Panc1 (cell line): ENCODE results near the gene TCOF1. TPM values are rescaled to one million over a fixed set of nuclear protein-coding genes. Genes with fewer than 3 reads are reported as not detected.

ENCODE experiments used
- ATAC-seq: fragments of 200-7000 bp; cut with Tn5 transposase; 2 replicates; pipeline ENCODE4 v1.9.1; 2020; ENCODE audit warnings: mild to moderate bottlenecking, moderate library complexity
- BruUV-seq: library from RNA; stranded (reverse); fragments of 400-500 nt; replicated peaks from 2 replicates; lab custom pipeline; 2021; lab: Mats Ljungman, UMichigan
- CTCF ChIA-PET: fragments of 300-600 bp; sonication (Branson Sonifier 250); formaldehyde crosslinking; loops from one replicate; lab custom pipeline; 2022; ENCODE audit warnings: antibody characterized with exemption; lab: Charles Lee
- POLR2A ChIA-PET: fragments of 300-600 bp; sonication (Branson Sonifier 250); formaldehyde crosslinking; loops from one replicate; lab custom pipeline; 2022; ENCODE audit warnings: antibody characterized with exemption; lab: Charles Lee
- DNase-seq: peaks from one replicate; pipeline ENCODE4 v3.0.0-alpha.2; 2010; ENCODE audit warnings: low read depth, low spot score
- H3K27ac ChIP-seq: 2 replicates; pipeline ENCODE4 v1.5.1; 2011; ENCODE audit warnings: mild to moderate bottlenecking, low read length, inconsistent platforms
- H3K27me3 ChIP-seq: fragments of 200-500 bp; sonication (Bioruptor generic); 2 replicates; pipeline ENCODE4 v1.6.0; 2014; ENCODE audit warnings: low read length, inconsistent platforms; ENCODE audit not compliant: control insufficient read depth, insufficient read depth
- H3K36me3 ChIP-seq: fragments of 200-500 bp; sonication (Bioruptor generic); 2 replicates; pipeline ENCODE4 v1.5.1; 2014; ENCODE audit warnings: inconsistent platforms, mild to moderate bottlenecking, low read length, moderate library complexity; ENCODE audit not compliant: control insufficient read depth, insufficient read depth
- H3K4me1 ChIP-seq: 2 replicates; pipeline ENCODE4 v1.5.1; 2011; ENCODE audit warnings: inconsistent platforms, mild to moderate bottlenecking, low read length, moderate library complexity; ENCODE audit not compliant: control insufficient read depth, insufficient read depth
- H3K4me3 ChIP-seq, 2 experiments: 2 replicates each; pipeline ENCODE4 v1.5.1; 2011 to 2012; ENCODE audit warnings: low read depth in 2 of 2, low read length in 2 of 2, mild to moderate bottlenecking in 2 of 2, inconsistent platforms in 1 of 2, moderate library complexity in 1 of 2
- H3K9me3 ChIP-seq: fragments of 200-500 bp; sonication (Bioruptor generic); 2 replicates; pipeline ENCODE4 v1.5.1; 2014; ENCODE audit warnings: low read depth, mild to moderate bottlenecking, inconsistent platforms, low read length, moderate library complexity; ENCODE audit not compliant: control insufficient read depth, insufficient read depth
- POLR2AphosphoS5 ChIP-seq: IDR thresholded peaks from 2 replicates; pipeline ENCODE4 v1.6.1; 2012; ENCODE audit warnings: mild to moderate bottlenecking, low read depth, low read length, moderate library complexity
- SIN3A ChIP-seq: IDR thresholded peaks from 2 replicates; pipeline ENCODE4 v1.6.1; 2012; ENCODE audit warnings: low read depth, mild to moderate bottlenecking, low read length, moderate library complexity, borderline replicate concordance; ENCODE audit not compliant: insufficient read depth
- TCF7L2 ChIP-seq: IDR thresholded peaks from 2 replicates; pipeline ENCODE4 v1.6.1; 2011; ENCODE audit warnings: mild to moderate bottlenecking, low read depth, low read length, inconsistent platforms
- in situ Hi-C: cut with HindIII; loops from 2 replicates; pipeline ENCODE4 v1.10.0; 2016; ENCODE audit warnings: low sequenced_read_pairs, low pct_unique_long_range_greater_than_20kb
- intact Hi-C: fragments of 100-400 bp; cut with micrococcal nuclease; formaldehyde crosslinking; loops from one replicate; pipeline ENCODE4 v1.10.0; 2022; ENCODE audit not compliant: unreplicated experiment
- total RNA-seq: library from RNA; stranded (reverse); gene quantifications from one replicate; pipeline ENCODE4 v1.2.1, GENCODE V29; 2021; ENCODE audit not compliant: unreplicated experiment
- TF ChIP-seq, protein P1 (sequence below), 2 experiments: IDR thresholded peaks; 2 replicates each; pipeline ENCODE4 v1.6.1; 2011 to 2012; ENCODE audit warnings: low read depth in 2 of 2, control low read depth in 1 of 2, low read length in 1 of 2, mild to moderate bottlenecking in 1 of 2, moderate library complexity in 1 of 2; ENCODE audit not compliant: insufficient read depth in 1 of 2
- TF ChIP-seq, protein P2 (sequence below): fragments of 450-650 bp; IDR thresholded peaks from 2 replicates; pipeline ENCODE4 v1.5.1; 2017; ENCODE audit warnings: mild to moderate bottlenecking

The TCOF1 gene
- total RNA-seq, 1 experiment from 2014 or later = 92.8 TPM

DNA sequence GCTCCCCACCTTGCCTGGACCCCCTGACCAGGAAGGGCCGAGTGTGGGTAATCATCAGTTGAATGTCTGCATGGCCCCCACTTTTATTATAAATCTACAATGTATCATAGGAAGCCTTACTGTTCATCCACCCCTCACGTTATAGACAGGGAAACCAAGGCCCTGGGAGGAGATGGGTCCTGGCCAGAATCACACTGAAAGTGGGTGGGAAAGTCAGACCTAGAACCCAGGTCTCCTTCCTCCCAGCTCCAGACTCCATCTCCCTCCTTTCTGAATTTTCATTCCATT is 38.1 kb downstream of the TCOF1 start:
- intact Hi-C loops = no loop called here
- in situ Hi-C loops = no loop called here
- POLR2A ChIA-PET = no interaction called here
- CTCF ChIA-PET = no interaction called here
- no peak overlapping the region for H3K27ac ChIP-seq
- DNase-seq (no peak), ATAC-seq (no peak)
- no peak for TF ChIP-seq TCF7L2
- no peak for TF ChIP-seq SIN3A
- TF ChIP-seq POLR2AphosphoS5 = no peak
- TF ChIP-seq, protein P1, sequence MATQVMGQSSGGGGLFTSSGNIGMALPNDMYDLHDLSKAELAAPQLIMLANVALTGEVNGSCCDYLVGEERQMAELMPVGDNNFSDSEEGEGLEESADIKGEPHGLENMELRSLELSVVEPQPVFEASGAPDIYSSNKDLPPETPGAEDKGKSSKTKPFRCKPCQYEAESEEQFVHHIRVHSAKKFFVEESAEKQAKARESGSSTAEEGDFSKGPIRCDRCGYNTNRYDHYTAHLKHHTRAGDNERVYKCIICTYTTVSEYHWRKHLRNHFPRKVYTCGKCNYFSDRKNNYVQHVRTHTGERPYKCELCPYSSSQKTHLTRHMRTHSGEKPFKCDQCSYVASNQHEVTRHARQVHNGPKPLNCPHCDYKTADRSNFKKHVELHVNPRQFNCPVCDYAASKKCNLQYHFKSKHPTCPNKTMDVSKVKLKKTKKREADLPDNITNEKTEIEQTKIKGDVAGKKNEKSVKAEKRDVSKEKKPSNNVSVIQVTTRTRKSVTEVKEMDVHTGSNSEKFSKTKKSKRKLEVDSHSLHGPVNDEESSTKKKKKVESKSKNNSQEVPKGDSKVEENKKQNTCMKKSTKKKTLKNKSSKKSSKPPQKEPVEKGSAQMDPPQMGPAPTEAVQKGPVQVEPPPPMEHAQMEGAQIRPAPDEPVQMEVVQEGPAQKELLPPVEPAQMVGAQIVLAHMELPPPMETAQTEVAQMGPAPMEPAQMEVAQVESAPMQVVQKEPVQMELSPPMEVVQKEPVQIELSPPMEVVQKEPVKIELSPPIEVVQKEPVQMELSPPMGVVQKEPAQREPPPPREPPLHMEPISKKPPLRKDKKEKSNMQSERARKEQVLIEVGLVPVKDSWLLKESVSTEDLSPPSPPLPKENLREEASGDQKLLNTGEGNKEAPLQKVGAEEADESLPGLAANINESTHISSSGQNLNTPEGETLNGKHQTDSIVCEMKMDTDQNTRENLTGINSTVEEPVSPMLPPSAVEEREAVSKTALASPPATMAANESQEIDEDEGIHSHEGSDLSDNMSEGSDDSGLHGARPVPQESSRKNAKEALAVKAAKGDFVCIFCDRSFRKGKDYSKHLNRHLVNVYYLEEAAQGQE (IDR thresholded peaks at IDR 0.05; ENCODE audit: insufficient read depth in 1 of 2, low read depth in 2 of 2, low read length in 1 of 2) = no peak
- TF ChIP-seq, protein P2, sequence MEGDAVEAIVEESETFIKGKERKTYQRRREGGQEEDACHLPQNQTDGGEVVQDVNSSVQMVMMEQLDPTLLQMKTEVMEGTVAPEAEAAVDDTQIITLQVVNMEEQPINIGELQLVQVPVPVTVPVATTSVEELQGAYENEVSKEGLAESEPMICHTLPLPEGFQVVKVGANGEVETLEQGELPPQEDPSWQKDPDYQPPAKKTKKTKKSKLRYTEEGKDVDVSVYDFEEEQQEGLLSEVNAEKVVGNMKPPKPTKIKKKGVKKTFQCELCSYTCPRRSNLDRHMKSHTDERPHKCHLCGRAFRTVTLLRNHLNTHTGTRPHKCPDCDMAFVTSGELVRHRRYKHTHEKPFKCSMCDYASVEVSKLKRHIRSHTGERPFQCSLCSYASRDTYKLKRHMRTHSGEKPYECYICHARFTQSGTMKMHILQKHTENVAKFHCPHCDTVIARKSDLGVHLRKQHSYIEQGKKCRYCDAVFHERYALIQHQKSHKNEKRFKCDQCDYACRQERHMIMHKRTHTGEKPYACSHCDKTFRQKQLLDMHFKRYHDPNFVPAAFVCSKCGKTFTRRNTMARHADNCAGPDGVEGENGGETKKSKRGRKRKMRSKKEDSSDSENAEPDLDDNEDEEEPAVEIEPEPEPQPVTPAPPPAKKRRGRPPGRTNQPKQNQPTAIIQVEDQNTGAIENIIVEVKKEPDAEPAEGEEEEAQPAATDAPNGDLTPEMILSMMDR = no peak
- no peak overlapping the region for H3K4me3 ChIP-seq
- no peaks in the 10 kb centered on the region for H3K9me3 ChIP-seq
- no peaks in the 10 kb centered on the region for H3K27me3 ChIP-seq
- BruUV-seq = TSS peak; percentile 43
- H3K36me3 ChIP-seq = peaks cover 7% of the 10 kb centered on the region
- no peaks in the 10 kb centered on the region for H3K4me1 ChIP-seq

DNA sequence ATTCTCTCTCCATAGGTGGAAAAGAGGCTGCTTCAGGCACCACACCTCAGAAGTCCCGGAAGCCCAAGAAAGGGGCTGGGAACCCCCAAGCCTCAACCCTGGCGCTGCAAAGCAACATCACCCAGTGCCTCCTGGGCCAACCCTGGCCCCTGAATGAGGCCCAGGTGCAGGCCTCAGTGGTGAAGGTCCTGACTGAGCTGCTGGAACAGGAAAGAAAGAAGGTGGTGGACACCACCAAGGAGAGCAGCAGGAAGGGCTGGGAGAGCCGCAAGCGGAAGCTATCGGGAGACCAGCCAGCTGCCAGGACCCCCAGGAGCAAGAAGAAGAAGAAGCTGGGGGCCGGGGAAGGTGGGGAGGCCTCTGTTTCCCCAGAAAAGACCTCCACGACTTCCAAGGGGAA is 38.8 kb downstream of the TCOF1 start:
- in situ Hi-C loops (no loop called here), intact Hi-C loops (no loop called here)
- no peak overlapping the region for H3K4me3 ChIP-seq
- POLR2A ChIA-PET = no interaction called here
- BruUV-seq = no TSS peak
- H3K9me3 ChIP-seq = no peaks in the 10 kb centered on the region
- TF ChIP-seq TCF7L2 = no peak
- no peak for TF ChIP-seq SIN3A
- TF ChIP-seq, protein P2 = no peak
- TF ChIP-seq POLR2AphosphoS5 = no peak
- TF ChIP-seq, protein P1 (IDR thresholded peaks at IDR 0.05; ENCODE audit: insufficient read depth in 1 of 2, low read depth in 2 of 2, low read length in 1 of 2) = no peak
- ATAC-seq (no peak), DNase-seq (no peak)
- CTCF ChIA-PET = interaction anchor here (0.6 kb wide), 1 partner anchor 1213 kb away, joined by 3 read pairs; no protein-coding TSS in a partner anchor
- H3K27ac ChIP-seq = no peak overlapping the region
- no peaks in the 10 kb centered on the region for H3K27me3 ChIP-seq
- no peaks in the 10 kb centered on the region for H3K4me1 ChIP-seq
- peaks cover 7% of the 10 kb centered on the region for H3K36me3 ChIP-seq
